Stimulated activated naive CD4-positive, alpha-beta T cell treated with Interleukin-2 at 50 U/mL for 16 hours (primary cell): ENCODE measurements around the gene CSNK2A2.

Experiments
- DNase-seq: peaks from one replicate; lab custom pipeline; 2025; lab: John Stamatoyannopoulos, UW

CSNK2A2 gene

GRCh38 chr16:58198022-58198683, at the start of gene CSNK2A2:
Gene CSNK2A2 (minus strand): TSS chr16:58198106. CDS start chr16:58197736, 370 bp downstream.
- DNase-seq, result peak; percentile 61

GRCh38 chr16:58243528-58244004, 45.7 kb upstream of the CSNK2A2 start:
- no peak for DNase-seq

GRCh38 chr16:58236831-58237230, 38.9 kb upstream of the CSNK2A2 start:
- no peak for DNase-seq

GRCh38 chr16:58236231-58236690, 38.4 kb upstream of the CSNK2A2 start:
- peak; percentile 44 for DNase-seq

- DNase-seq, result no peak
Observed at GRCh38 chr16:58235663-58236062, 37.8 kb upstream of the CSNK2A2 start.

GRCh38 chr16:58234831-58235595, 37.1 kb upstream of the CSNK2A2 start:
- DNase-seq, result no peak

GRCh38 chr16:58230259-58230658, 32.4 kb upstream of the CSNK2A2 start:
- no peak for DNase-seq

GRCh38 chr16:58226790-58227189, 28.9 kb upstream of the CSNK2A2 start:
- no peak for DNase-seq

GRCh38 chr16:58225965-58226602, 28.2 kb upstream of the CSNK2A2 start:
- no peak for DNase-seq

GRCh38 chr16:58222532-58223316, 24.8 kb upstream of the CSNK2A2 start:
- DNase-seq, result no peak

- no peak for DNase-seq
Observed at GRCh38 chr16:58219432-58219831, 21.5 kb upstream of the CSNK2A2 start.

GRCh38 chr16:58218786-58219185, 20.9 kb upstream of the CSNK2A2 start:
- DNase-seq, result no peak

- DNase-seq, result no peak
Observed at GRCh38 chr16:58217311-58217925, 19.5 kb upstream of the CSNK2A2 start.

GRCh38 chr16:58212824-58213655, 15.1 kb upstream of the CSNK2A2 start:
- no peak for DNase-seq

GRCh38 chr16:58211846-58212245, 13.9 kb upstream of the CSNK2A2 start:
- no peak for DNase-seq

- DNase-seq, result no peak
Observed at GRCh38 chr16:58211245-58211644, 13.3 kb upstream of the CSNK2A2 start.

- DNase-seq, result no peak
Observed at GRCh38 chr16:58205276-58206036, 7.5 kb upstream of the CSNK2A2 start.

- no peak for DNase-seq
Observed at GRCh38 chr16:58201163-58201562, 3.3 kb upstream of the CSNK2A2 start.

- DNase-seq, result no peak
Observed at GRCh38 chr16:58200004-58200797, 2.3 kb upstream of the CSNK2A2 start.
